Activated T-cell treated with anti-CD3 and anti-CD28 coated beads, Interleukin-2, amount 50 U/mL, for 1 hour (primary cell): Measurements from ENCODE around the gene SLFN14.
"Not testable (repeated sequence)": the region's sequence is repeated elsewhere in the genome, so short reads cannot be mapped to it uniquely, and the experiment has no call there.

Experiments
- DNase-seq: peaks from one replicate; pipeline ENCODE4 v3.0.0-alpha.2; 2020

Gene SLFN14

GRCh38 chr17:35519906-35520442 lies 40.6 kb downstream of the SLFN14 start:
- no peak for DNase-seq

GRCh38 chr17:35519439-35519838 lies 41.2 kb downstream of the SLFN14 start:
- no peak for DNase-seq

DNA sequence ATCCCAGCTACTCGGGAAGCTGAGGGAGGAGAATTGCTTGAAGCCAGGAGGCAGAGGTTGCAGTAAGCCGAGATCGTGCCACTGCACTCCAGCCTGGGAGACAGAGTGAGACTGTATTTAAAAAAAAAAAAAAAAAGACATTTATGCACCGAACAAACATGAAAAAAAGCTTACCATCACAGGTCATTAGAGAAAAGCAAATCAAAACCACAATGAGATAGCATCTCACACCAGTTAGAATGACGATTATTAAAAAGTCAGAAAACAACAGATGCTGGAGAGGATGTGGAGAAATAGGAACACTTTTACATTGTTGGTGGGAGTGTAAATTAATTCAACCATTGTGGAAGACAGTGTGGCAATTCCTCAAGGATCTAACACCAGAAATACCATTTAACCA lies 42.2 kb downstream of the SLFN14 start:
- DNase-seq, result not testable (repeated sequence)

DNA sequence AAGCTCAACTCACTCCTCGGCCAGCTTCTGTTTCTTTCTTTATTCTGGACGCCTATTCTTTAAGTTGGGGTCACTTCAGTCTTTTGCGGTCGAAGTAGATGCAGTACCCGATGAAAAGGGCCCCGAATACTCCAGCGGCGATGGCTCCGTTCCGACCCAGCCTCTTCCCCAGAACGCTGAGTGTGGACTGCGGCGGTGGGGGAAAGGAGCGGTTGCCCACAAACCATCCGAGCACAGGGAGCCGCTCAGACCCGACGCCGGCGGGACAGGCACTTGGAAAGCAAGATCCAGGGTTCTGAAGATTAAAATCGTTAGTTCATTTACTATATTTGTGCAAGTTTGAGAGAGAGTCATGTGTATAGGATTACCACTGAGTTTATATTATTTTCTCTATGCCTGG lies 45.6 kb downstream of the SLFN14 start:
- no peak for DNase-seq

DNA sequence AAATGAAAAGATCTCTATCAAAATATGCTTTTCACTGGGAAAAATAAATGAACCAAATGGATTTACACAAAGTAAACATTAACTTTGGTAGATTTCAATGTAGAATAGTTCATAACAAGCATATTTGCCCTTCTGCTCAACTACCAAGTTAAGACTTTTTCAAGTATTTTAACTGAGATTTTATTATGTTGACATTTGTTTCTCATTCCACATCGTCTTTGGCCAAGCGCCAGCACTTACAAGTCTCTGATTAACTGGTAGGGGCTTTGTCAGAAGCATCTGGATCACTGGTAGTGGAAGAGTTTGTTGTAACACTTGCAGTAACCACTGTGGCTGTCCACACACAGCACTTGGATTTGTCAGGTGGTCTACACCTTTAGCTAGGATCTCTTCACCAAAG lies 46.1 kb downstream of the SLFN14 start:
- DNase-seq, result no peak
